GM19438 (cell line): ENCODE data around the gene NAA10.
"Not testable (repeated sequence)": the region's sequence is repeated elsewhere in the genome, so short reads cannot be mapped to it uniquely, and the experiment has no call there.

ENCODE experiments used
- ATAC-seq: cut with Tn5 transposase; IDR thresholded peaks from one replicate; pipeline ENCODE4 v1.9.1; 2021; ENCODE audit warnings: low read depth; ENCODE audit not compliant: unreplicated experiment

Gene NAA10

GRCh38 chrX:153934762-153935325, at the start of gene NAA10:
Gene NAA10 (minus strand): TSS chrX:153935037. CDS start chrX:153934904, 133 bp downstream.
- peak; percentile 90 for ATAC-seq

GRCh38 chrX:153983321-153983801, 48.5 kb upstream of the NAA10 start:
- ATAC-seq: no peak

DNA sequence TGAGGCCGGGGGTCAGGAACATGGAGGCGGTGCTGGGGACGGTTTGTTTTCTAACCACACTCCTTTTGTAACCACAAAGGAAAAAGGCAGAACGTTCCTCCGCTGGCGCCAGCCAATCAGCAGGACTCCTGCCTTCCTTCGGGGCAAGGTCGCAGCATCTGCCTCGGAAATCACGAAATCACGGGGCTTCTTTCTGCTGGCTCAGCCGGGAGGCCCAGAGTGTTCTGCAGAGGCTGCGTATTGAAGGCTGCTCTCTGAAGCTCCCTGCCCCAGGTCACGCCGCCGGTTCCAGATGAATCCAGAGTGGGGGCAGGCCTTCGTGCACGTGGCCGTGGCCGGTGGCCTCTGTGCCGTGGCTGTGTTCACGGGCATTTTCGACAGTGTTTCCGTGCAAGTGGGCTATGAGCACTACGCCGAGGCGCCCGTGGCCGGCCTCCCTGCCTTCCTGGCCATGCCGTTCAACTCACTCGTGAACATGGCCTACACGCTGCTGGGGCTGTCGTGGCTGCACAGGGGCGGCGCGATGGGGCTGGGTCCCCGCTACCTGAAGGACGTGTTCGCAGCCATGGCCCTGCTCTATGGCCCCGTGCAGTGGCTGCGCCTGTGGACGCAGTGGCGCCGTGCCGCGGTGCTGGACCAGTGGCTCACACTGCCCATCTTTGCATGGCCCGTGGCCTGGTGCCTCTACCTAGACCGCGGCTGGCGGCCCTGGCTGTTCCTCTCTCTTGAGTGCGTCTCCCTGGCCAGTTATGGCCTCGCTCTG, 47.1 kb upstream of the NAA10 start:
- no peak for ATAC-seq

GRCh38 chrX:153981231-153981630, 46.4 kb upstream of the NAA10 start:
- no peak for ATAC-seq

- not testable (repeated sequence) for ATAC-seq
These were observed 45.6 kb upstream of the NAA10 start for GRCh38 chrX:153980394-153980793.

DNA sequence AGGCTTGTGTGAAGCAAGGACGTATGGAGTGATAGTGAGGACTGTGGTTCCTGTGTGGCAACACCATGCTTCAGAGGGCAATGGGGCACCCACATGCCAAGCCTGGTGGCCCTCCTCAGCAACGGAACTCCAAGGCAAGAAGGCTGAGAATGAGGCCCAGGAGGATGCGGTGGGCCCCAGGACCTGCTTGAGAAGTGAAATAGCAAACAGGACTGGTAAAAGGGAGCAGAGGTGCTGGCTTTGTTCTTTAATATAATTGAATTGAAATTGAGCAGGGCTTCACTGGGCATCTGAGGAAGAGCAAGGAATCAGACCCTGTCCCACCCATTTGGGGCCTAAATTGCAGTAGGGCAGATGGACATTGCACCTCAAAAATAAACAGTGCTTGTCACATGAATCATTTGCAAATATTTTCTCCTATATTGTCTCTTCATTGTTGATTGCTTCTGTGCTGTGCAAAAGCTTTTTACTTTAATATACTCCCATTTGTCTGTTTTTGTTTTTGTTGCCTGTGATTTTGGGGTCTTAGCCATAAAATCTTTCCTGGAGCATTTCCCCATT, 40.0 kb upstream of the NAA10 start:
- no peak for ATAC-seq

DNA sequence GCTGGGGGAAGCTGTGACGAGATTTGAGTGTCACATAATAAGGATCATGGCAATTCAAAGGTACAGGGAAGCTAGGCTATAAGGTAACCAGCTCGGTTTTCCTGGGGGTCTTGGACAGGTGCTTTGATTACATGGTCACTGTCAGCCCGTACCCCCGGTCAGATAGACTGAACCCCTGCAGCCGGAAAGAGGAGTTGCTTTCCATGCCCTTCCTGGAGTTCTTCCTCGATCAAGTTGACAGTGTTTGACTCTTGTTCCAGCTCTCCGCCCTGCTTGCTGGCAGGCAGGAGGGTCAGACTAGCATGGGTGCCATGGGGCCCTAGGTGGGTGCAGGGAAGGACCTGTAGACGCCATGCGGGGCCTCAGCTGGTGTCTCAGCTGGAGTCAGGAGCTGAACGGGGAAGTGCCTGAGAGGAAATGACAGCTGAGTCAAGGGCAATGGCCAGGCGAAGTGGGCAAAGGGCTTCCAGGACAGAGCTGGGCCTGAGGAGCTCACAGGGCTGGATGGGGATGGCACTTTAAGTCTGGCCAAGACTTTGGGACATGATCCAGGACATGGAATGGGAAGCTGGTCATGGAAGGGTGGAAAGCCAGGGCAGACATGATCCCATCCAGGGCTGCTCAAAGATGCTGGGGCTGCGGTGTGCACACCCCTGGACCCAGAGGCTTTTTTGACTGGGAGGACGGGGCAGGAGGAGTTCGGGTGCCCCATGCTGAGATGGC, 39.3 kb upstream of the NAA10 start:
- ATAC-seq: no peak

- ATAC-seq: no peak
These were observed 38.5 kb upstream of the NAA10 start for GRCh38 chrX:153973127-153974002.

GRCh38 chrX:153972368-153973126, 37.7 kb upstream of the NAA10 start, which contains the start of gene TMEM187:
Gene TMEM187 (plus strand): TSS chrX:153972754. CDS start chrX:153982063, 9,309 bp downstream.
- ATAC-seq: peak; percentile 46

- peak; percentile 38 for ATAC-seq
These were observed 36.9 kb upstream of the NAA10 start, which contains the start of gene HCFC1 for GRCh38 chrX:153971450-153972367. Gene HCFC1 (minus strand): TSS chrX:153971818. CDS start chrX:153970840, 978 bp downstream.

DNA sequence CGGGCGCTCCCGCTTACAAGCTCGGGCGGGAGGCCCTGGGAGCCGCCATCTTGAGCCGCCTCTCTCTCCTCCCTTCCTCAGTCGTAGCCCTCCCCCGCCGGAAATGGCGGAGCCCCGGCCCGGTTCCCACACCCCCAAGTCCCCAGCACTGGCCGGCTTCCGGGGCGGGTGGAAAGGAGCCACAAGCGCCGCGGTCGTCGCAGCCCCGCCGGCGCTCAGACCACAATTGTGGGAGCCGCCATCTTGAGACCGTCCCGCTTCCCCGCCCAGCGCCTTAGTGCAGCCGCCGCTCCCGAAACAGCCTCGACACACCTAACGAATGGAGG, 36.2 kb upstream of the NAA10 start:
- peak; percentile 35 for ATAC-seq

DNA sequence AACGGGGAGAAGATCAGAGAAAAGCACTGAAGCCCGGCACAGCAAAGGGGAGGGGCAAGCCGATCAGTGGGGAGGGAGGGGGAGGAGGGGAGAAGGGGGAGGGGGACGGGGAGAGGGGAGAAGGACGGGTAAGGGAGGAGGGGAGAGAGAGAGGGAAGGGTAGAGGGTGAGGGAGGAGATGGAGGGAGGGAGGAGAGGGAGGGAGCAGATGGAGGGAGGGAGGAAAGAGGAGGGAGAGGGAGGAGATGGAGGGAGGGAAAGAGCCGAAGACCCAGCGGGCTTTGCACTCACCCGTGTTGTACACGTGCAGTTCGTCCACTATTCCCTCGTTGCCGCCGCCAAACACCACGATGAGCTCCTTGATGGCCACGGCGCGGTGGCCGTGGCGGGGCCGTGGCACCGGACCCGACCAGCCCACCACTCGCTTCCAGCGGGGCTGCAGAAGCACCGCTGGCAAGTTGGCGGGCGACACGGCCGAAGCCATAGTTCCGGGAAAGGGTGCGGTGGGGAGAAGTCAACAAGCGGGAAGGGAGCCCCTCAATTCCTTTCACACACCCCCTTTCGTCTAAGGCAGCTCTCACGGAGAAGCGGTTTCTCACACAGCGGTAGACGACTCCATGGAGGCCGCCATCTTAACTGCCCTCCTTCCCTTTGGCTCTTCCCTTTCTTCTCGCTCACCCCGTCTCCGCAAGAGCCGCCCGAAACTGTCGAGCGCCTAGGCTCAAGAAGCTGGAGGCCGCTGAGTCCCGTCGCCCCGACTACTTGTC, 35.7 kb upstream of the NAA10 start:
- ATAC-seq: no peak

GRCh38 chrX:153969904-153970356, 35.1 kb upstream of the NAA10 start:
- ATAC-seq: no peak

DNA sequence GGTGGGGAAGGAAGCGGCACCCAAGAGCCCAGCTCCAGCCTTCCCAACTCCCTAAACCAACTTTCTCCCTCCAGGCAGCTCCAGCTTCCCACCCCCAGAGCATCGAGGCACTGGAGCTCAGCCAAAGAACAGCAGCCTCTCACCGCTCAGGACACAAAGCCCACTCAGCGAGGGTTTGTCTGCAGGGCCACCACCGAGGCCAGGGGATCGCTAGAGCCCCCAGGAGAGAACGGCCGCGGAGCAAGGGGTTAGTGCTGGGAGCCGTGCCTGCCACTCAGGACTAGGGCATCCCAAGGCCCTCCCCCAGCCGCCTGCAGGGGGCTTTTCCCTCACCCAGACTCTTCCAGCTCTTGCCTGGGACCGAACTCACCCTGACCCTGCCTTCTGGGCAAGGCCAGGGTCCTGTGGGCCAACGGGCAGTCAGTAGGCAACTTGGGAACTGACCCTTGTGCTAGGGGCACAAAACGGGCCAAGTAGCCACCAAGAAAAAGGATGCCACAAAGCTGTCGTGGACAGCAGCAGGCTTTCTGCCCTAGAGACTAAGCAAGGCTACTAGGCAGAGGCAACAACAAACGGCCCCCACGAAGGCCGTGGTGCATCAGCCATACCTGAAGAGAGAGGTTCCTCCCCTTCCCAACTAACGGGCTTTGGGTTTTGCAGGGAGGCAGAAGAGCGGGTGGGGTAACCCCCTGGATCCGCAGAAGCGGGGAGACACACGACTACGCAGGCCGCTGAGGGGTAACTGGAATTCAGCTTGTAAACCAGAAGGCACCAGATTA, 34.5 kb upstream of the NAA10 start:
- ATAC-seq: no peak

GRCh38 chrX:153968754-153969124, 33.9 kb upstream of the NAA10 start:
- ATAC-seq: no peak

- no peak for ATAC-seq
These were observed 33.4 kb upstream of the NAA10 start for GRCh38 chrX:153968255-153968654.
